Measurements from ENCODE around the gene OR11H7.
"Not testable (repeated sequence)": the region's sequence is repeated elsewhere in the genome, so short reads cannot be mapped to it uniquely, and the experiment has no call there.

The OR11H7 gene

DNA sequence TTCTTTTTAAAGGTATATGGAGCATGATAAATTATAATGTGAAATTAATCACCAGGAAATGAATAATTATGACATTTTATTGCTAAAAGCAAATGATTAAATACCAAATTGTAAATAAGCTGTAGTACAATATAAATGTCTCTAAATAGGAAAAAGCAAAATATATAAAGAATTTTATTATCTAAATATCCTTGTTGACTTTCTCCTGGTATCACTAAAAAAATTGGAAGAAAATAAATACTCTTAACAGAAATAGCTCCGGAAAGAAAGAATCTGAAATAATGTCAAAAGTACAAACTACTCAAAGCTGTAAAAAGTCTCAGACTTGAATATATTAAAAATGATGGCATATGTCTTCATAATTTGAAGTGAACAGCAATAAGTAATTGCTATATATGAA, at the start of gene OR11H7:
Gene OR11H7, plus strand, starts transcription at position 301 of the 400 bp plus-strand sequence.
- no peak for DNase-seq (ENCODE audit: low read depth)

DNA sequence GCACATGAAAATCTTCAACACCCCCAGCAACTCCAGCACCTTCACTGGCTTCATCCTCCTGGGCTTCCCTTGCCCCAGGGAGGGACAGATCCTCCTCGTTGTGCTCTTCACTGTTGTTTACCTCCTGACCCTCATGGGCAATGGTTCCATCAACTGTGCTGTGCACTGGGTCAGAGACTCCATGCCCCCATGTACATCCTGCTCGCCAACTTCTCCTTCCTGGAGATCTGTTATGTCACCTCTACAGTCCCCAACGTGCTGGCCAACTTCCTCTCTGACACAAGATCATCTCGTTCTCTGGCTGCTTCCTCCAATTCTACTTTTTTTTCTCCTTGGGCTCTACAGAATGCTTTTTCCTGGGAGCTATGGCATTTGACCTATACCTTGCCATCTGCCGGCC, 49.6 kb upstream of the OR11H7 start:
- DNase-seq (ENCODE audit: low read depth): no peak

DNA sequence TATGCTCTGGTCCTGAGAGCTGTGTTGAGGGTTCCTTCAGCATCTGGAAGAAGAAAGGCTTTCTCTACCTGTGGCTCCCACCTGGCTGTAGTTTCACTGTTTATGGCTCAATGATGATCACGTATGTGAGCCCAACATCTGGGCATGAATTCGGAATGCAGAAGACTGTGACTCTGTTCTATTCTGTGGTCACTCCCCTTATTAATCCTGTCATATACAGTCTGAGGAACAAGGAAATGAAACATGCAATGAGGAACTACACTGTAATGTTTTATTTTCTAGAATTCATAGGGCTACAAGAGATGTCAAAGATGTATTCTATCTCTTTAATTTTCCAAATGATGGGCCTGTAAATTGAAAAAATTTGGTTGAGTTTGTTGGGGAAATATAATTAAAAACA, 48.9 kb upstream of the OR11H7 start:
- DNase-seq (ENCODE audit: low read depth): no peak

DNA sequence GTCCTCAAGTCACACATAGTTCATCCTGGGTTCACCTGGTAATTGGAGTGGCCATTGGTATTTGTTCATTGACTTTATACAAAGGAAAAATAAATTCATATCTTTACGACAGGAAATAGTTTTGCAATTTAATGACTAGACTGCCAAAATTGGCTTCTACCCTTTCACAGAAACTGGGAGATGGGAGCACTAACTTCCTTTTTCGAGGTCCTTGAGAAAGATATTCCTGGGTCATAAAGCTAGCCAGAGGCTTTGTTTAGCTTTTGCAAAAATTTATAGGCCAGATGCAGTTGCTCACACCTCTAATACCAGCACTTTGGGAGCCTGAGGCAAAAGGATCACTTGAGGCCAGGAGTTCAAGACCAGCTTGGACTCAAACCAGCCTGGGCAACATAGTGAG, 48.3 kb upstream of the OR11H7 start:
- no peak for DNase-seq (ENCODE audit: low read depth)

DNA sequence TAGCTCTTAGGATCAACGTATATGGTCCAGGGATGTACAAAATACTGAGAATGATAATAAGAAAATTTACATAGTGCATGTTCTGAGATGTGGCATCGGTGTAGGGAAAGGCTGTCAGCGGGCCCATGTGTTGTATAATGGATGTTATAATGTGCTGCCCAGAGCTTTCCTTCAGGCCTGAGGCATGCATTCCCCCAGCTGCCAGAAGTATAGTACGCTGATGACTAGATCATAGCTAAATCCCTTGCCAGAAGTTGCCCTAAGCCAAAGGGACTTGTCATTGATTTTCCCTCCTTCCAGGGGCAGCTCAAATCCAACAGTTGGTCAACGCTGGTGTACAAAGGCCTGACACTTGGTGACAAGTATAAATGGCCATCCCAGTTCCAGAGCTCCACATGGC, 44.6 kb upstream of the OR11H7 start:
- DNase-seq (ENCODE audit: low read depth): no peak

DNA sequence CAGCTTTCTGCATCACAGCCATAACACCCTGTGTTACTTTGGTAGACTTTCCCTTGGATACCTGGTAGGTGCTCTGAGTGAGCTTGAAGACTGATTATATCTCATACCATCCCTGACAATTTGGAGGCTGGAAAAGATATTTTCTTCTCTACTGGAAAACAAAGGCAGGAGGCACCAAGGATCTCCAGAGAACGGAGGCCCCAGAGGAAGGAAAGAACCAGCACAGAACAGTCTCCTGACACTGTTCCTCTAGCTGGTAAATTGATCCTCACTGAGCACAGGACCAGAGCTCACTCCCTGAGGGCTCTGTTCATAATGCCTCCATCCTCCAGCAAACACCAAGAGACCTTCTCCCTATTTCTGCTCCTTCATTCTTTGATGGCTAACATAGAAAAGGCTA, 38.2 kb upstream of the OR11H7 start, which contains the start of gene OR11G2:
Gene OR11G2, plus strand, starts transcription at position 301 of the 400 bp plus-strand sequence. CDS start 6,542 bp downstream, outside the sequence.
- no peak for DNase-seq (ENCODE audit: low read depth)

DNA sequence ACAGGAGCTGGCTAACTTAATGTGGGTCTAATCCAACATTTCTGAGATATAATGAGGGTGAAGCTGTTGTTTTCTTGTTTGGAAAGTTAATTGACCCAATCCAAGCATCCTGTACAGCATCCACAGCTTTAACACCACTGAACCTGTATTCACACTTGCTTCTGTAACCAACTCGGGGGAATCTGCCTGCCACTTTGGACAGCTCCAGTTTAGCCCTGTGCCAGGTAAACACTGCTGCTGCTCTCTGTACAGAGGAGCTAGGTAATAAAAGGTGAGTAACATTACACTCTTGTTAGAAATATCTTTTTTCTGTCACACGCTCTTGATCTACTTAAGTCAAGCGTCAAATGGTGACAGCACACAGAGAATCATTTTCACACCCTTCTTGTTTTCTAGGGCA, 37.4 kb upstream of the OR11H7 start:
- no peak for DNase-seq (ENCODE audit: low read depth)

DNA sequence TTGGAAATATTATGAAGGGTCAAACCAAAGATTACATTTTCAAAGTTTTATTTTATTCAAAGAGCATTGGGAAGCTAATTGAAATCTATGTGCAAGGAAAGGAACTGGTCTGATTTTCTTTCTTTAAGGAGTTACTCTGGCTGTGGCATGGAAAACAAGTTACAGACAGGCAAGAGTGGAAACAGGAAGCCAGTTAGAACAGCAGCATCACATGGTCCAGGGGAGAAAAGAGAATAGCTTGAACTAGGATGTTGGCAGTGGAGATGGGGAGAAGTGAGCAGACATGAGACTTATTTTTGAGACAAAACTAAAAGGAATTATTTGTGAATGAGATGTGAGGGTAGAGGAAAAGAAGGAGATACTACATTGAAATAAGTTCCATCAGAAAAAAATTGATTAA, 34.7 kb upstream of the OR11H7 start:
- no peak for DNase-seq (ENCODE audit: low read depth)

DNA sequence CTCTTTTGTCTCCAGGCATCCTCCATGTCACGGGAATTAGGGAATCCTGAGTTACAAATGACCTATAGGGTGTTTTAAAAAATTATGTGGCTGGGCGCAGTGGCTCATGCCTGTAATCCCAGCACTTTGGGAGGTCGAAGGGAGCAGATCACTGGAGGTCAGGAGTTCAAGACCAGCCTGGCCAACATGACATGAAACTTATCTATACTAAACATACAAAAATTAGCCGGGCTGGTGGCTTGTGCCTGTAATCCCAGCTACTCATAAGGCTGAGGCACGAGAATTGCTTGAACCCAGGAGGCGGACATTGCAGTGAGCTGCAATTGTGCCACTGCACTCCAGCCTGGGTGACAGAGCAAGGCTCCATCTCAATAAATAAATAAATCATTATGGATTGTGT, 33.6 kb upstream of the OR11H7 start:
- DNase-seq (ENCODE audit: low read depth): not testable (repeated sequence)

DNA sequence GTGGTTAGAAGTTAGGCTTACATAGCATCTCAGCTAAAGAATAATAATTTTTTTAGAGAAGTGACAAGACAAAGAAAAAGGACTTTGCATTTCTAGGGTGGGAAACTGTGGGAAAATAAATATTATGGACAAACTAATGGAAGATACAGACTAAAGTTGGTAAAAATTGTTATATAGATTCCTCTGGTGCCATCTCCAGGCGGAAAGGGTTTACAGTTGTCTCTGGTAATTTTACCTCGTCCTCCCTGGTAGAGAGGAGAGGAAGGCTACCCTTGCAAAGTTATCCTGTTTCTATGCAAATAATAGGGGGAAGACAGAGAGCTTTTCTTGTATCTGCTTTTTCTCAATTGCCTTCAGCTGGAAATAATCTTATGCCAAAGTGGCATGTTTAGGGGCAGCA, 32.9 kb upstream of the OR11H7 start:
- no peak for DNase-seq (ENCODE audit: low read depth)

DNA sequence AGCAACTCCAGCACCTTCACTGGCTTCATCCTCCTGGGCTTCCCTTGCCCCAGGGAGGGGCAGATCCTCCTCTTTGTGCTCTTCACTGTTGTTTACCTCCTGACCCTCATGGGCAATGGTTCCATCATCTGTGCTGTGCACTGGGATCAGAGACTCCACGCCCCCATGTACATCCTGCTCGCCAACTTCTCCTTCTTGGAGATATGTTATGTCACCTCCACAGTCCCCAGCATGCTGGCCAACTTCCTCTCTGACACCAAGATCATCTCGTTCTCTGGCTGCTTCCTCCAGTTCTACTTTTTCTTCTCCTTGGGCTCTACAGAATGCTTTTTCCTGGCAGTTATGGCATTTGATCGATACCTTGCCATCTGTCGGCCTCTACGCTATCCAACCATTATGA, 31.3 kb upstream of the OR11H7 start:
- DNase-seq (ENCODE audit: low read depth): no peak

DNA sequence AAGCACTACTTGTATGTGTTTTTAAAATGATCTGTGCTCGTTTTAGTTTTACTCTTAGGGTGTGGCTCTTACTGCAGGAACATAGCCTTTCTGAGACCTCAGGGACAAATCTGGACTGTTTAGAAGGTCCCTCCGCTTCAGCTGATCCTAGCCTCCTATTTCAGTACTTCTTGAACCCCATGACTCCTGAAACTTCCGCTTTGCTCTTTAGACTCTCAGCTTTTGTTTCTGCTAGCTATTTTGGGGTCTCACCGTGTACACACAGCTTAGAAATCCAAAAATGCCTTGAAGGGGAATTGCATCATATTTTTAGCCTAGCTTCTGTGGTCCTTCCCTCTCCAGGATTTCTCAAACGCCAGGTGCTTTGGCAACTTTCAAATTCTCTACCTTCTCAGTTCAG, 29.8 kb upstream of the OR11H7 start:
- no peak for DNase-seq (ENCODE audit: low read depth)

DNA sequence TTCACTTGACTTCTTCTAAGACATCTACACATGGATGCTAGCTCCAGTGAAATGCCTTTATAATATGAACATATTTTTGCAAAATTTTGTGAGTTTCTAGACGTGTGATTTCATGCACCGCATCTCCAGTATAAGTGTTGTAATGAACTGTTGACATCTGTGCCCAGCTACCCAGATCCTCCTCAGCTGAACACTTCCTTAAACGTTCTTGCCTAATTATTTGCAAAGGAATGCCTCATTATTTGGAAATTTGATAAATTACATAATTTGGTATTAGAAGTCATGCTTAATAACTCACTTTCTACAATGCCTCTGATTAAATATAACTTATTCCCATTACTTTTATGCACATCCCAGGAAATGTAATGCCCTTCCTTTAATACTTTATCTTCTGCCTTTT, 24.1 kb upstream of the OR11H7 start:
- DNase-seq (ENCODE audit: low read depth): no peak

DNA sequence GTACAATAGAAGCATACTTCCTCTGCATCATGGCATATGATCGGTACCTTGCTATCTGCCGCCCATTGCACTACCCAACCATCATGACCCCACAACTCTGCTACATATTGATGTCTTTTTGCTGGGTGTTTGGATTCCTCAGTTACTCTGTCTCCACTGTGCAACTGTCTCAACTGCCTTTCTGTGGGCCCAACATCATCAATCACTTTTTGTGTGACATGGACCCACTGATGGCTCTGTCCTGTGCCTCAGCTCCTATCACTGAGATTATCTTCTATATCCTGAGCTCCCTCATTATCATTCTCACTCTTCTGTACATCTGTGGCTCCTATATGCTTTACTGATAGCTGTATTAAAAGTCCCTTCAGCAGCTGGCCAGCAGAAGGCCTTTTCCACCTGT, 19.2 kb upstream of the OR11H7 start:
- no peak for DNase-seq (ENCODE audit: low read depth)

DNA sequence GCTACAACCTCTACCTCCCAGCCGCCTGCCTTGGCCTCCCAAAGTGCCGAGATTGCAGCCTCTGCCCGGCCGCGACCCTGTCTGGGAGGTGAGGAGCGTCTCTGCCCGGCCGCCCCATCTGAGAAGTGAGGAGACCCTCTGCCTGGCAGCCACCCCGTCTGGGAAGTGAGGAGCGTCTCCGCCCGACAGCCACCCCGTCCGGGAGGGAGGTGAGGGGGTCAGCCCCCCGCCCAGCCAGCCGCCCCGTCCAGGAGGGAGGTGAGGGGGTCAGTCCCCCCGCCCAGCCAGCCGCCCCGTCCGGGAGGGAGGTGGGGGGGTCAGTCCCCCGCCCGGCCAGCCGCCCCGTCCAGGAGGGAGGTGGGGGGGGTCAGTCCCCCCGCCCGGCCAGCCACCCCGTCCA, 16.4 kb upstream of the OR11H7 start:
- DNase-seq (ENCODE audit: low read depth): not testable (repeated sequence)

DNA sequence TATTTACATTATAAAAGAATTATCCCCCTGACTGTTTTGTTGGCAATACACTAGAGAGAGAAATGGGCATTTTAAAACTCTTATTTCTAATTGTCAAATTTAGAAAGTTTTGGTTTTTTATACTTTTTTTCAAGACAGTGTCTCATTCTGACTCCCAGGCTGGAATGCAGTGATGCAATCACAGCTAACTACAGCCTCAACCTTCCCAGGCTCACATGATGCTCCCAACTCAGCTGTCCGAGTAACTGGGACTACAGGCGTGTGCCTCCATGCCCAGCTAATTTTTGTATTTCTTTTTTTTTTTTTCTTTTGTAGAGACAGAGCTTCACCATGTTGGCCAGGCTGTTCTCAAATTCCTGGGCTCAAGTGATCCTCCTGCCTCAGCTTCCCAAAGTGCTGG, 13.6 kb upstream of the OR11H7 start:
- DNase-seq (ENCODE audit: low read depth): peak; percentile 9

DNA sequence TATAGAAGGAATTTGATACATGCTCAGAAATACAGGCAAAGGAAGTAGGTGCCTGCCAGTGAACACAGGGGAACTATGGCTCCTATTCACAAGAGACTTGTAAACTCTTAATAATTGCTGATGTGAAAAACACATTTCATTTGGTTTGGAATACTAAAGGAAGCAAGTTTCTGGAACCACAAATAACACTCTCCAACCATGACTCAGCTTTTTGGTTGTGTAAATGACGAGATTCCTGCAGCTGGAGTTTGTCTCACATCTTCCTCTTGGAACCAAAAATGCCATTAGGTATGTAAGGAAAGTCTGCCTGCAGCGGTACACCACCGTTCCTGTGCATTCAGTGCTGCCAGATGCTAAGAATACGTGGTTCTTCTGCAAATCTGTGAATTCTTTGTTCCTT, 9.7 kb upstream of the OR11H7 start:
- DNase-seq (ENCODE audit: low read depth): peak; percentile 1

DNA sequence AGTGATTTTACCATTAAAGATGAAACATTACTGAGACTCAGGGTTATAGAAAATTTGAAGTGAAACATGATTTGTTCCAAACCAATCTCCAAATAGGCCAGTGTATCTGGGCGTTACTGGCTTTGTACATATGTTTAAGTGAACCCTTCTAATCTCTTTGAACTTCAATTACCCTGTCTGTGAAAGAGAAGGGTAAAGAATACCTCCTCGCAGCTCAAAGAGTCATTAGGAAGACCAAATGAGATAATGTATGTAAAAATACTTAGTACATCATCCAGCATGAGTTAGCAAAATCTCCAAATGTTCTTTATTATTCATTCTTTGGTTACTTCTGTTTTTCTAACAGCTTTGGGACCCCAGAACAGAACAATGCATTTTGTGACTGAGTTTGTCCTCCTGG, 5.4 kb upstream of the OR11H7 start, which contains the start of gene OR11H6:
Gene OR11H6, plus strand, starts transcription at position 301 of the 400 bp plus-strand sequence. Its CDS starts 0 bp downstream, at position 301.
- DNase-seq (ENCODE audit: low read depth): no peak

DNA sequence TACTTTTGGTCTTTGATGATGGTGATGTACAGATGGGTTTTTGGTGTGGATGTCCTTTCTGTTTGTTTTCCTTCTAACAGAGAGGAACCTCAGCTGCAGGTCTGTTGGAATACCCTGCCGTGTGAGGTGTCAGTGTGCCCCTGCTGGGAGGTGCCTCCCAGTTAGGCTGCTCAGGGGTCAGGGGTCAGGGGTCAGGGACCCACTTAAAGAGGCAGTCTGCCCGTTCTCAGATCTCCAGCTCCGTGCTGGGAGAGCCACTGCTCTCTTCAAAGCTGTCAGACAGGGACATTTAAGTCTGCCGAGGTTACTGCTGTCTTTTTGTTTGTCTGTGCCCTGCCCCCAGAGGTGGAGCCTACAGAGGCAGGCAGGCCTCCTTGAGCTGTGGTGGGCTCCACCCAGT, 6.6 kb downstream of the OR11H7 start:
- DNase-seq (ENCODE audit: low read depth): not testable (repeated sequence)

DNA sequence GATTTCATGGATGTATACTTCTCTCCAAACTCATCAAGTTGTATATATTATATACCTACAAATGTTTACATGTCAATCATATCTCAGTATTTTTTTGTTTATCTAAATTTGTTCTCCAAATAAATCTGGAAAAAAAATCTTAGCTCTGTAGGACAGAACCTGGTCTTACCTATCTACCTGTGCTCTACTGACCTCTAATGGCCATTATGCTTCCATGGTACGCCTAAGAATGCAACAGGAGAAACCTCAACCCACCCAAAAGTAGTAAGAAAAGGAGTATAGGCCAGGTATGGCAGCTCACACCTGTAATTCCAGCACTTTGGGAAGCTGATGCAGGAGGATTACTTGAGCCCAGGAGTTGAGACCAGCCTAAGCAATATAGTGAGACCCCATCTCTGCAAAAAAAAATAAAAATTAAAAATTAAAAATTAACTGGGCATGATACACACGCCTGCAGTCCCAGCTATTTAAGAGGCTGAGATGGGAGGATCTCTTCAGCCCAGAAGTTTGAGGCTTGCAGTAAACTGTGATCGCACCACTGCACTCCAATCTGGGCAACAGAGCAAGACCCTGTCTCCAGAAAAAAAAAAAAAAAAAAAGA, 19.0 kb downstream of the OR11H7 start:
- no peak for DNase-seq (ENCODE audit: low read depth)

DNA sequence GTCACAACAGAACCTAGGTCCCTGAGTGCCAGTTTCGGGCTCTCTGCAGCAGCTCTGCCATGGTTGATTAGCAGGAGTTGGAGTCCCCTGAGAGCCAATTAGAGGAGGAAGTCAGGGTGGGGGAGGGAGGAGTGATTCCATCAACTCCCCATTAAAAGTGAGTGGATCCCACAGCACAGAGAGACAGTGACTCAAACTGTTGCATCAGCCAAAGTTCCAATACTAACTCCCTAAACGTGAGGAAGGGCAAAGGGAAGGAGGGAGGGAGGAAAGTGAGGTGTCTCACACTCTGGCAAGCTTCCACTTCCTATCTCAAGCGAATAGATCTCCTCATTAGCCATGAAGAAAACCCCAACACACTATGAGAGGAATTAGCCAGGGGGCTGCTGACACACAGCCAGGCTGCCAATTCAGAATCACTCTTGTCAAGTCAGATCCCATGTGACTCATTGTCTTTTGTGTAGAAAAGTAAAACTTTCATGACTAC, 33.9 kb downstream of the OR11H7 start:
- DNase-seq (ENCODE audit: low read depth): peak; percentile 70

DNA sequence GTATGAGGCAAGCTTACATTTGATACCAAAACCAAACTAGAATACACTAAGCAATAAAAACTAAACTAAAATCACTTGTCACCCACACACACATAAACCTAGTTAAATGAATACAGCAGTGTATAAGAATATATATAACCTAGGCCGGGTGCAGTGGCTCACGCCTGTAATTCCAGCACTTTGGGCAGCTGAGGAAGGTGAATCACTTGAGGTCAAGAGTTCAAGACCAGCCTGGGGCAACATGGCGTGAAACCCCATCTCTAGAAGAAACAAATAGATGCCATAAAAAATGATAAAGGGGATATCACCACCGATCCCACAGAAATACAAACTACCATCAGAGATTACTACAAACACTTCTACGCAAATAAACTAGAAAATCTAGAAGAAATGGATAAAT, 35.6 kb downstream of the OR11H7 start:
- DNase-seq (ENCODE audit: low read depth): not testable (repeated sequence)

DNA sequence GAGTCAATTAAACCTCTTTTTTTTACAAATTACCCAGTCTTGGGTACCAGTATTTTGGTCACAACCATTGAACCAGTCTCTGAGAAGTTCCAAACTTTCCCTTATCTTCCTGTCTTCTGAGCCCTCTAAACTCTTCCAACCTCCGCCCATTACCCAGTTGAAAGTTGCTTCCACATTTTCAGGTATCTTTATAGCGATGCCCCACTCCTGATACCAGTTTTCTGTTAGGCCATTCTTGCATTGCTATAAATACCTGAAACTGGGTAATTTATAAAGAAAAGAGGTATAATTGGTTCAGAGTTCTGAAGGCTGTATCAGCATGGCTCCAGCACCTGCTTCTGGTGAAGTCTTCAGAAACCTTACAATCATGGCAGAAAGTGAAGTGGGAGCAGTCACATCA, 45.3 kb downstream of the OR11H7 start:
- no peak for DNase-seq (ENCODE audit: low read depth)

DNA sequence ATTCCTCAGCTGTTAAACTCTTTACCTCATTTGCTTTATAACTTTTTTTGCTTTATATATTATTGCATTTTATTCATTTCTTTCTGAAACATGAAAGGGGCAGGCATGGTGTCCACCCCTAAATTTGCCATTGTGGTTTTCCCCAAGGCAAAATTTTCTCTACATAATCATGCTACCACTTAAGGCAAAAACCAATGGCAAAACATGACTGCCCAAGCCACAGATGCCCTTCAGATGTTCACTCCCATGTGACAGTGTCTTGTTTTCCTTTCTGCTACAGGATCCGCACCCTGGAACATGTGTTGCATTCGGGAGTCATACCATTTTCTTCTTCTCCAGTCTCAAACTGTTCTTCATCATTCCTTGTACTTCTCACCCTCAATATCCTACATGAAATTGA, 48.6 kb downstream of the OR11H7 start:
- DNase-seq (ENCODE audit: low read depth): no peak
